Right atrium auricular region (tissue), 2 donors: ENCODE results near the gene TRMT1. TPM values are rescaled to one million over a fixed set of nuclear protein-coding genes. Genes with fewer than 3 reads are reported as not detected.

Source experiments
- DNase-seq: peaks from one replicate; pipeline ENCODE4 v3.0.0-alpha.2; 2019; ENCODE audit warnings: low spot score
- H3K27ac ChIP-seq, 2 donors: fragments of 200-600 bp; sonication (generic); 1 replicate in 1 of 2; 2 replicates in 1 of 2; pipeline ENCODE4 v1.5.1; 2016 to 2019
- H3K27me3 ChIP-seq, 2 donors: fragments of 200-600 bp; sonication (generic); one replicate each; pipeline versions ENCODE4 v1.5.1 to v1.6.0; 2017 to 2019
- H3K36me3 ChIP-seq: fragments of 200-600 bp; sonication (generic); one replicate; pipeline ENCODE4 v1.5.1; 2016
- H3K4me1 ChIP-seq, 2 donors: fragments of 200-600 bp; sonication (generic); one replicate each; pipeline versions ENCODE4 v1.5.1 to v1.6.0; 2017 to 2019
- H3K4me3 ChIP-seq, 2 donors: fragments of 200-600 bp; sonication (generic); 1 replicate in 1 of 2; 2 replicates in 1 of 2; pipeline ENCODE4 v1.5.1; 2017 to 2019; ENCODE audit warnings: mild to moderate bottlenecking in 1 of 2, moderate library complexity in 1 of 2
- H3K9me3 ChIP-seq, 2 donors: fragments of 200-600 bp; sonication (generic); one replicate each; pipeline ENCODE4 v1.5.1; 2019
- total RNA-seq, 2 donors: library from RNA; depleted of rRNA; stranded (reverse); fragments of >200 nt; gene quantifications; one replicate each; pipeline ENCODE4 v1.1.0, GENCODE V29; 2016
- TF ChIP-seq, protein P1 (sequence below), 2 donors: fragments of 200-600 bp; sonication (generic); IDR thresholded peaks; one replicate each; pipeline ENCODE4 v1.5.1; 2019; ENCODE audit warnings: antibody characterized with exemption in 2 of 2

Gene TRMT1
- total RNA-seq, 2 donors from 2014 or later: 13.6 to 15.0 TPM

DNA sequence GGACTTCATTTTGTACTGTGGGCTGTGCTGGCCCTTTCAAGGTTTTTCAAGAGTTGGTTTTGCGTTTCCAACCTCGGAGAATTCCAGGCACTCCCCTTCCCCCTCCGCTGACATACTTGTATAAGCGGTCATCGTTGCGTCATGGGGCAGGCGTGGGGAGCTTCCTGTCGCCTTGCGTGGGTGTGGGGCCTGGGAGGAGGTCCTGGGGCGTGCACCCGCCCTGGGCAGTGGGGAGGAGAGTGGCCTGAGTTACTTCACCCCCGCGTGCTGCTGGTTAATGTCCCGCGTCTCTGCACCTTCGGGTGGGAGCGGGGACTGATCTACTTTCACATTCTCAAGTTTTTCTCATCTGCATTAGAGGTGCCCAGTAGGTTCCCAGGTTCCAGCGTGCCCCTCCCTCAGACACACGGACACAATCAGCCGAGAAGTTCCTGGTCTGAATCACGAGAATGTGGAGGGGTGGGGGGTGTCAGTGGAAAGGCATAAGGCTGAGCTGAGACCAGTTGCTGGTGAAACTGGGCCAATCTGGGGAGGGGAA lies 37.8 kb upstream of the TRMT1 start:
- peak; percentile 97 for DNase-seq
- H3K9me3 ChIP-seq: no peaks in the 10 kb centered on the region
- no peaks in the 10 kb centered on the region for H3K27me3 ChIP-seq
- TF ChIP-seq, protein P1, sequence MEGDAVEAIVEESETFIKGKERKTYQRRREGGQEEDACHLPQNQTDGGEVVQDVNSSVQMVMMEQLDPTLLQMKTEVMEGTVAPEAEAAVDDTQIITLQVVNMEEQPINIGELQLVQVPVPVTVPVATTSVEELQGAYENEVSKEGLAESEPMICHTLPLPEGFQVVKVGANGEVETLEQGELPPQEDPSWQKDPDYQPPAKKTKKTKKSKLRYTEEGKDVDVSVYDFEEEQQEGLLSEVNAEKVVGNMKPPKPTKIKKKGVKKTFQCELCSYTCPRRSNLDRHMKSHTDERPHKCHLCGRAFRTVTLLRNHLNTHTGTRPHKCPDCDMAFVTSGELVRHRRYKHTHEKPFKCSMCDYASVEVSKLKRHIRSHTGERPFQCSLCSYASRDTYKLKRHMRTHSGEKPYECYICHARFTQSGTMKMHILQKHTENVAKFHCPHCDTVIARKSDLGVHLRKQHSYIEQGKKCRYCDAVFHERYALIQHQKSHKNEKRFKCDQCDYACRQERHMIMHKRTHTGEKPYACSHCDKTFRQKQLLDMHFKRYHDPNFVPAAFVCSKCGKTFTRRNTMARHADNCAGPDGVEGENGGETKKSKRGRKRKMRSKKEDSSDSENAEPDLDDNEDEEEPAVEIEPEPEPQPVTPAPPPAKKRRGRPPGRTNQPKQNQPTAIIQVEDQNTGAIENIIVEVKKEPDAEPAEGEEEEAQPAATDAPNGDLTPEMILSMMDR (IDR thresholded peaks at IDR 0.05): no peak
- H3K4me1 ChIP-seq: peaks cover 0 to 40% of the 10 kb centered on the region in 2 donors
- peak overlapping the region; percentile 80 to 95 for H3K4me3 ChIP-seq
- no peaks in the 10 kb centered on the region for H3K36me3 ChIP-seq
- H3K27ac ChIP-seq: peak overlapping the region; percentile 99

DNA sequence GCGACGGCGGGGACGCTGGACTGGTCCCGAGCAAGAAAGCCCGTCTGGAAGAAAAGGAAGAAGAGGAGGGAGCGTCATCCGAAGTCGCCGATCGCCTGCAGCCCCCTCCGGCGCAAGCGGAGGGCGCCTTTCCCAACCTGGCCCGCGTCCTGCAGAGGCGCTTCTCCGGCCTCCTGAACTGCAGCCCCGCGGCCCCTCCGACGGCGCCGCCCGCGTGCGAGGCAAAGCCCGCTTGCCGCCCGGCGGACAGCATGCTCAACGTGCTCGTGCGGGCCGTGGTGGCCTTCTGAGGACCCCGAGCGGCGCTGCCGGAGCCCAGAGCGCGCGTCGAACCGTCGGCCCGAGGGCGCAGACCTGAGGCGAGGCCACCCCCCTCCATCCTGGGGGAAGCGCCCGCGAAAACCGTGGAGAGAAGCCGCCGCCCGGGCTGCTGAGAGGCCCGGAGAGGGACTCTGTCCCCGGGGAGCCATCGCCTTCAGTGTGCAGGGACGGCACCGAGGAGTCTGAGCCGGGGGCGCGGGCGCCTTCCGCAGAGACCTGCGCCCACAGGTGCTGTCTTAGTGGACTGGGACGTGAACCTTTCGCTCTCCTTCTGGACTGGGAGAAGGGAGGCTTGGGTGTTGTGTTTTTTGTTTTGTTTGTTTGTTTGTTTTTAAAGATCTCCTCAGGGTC lies 37.2 kb upstream of the TRMT1 start:
- no peaks in the 10 kb centered on the region for H3K27me3 ChIP-seq
- TF ChIP-seq, protein P1 (IDR thresholded peaks at IDR 0.05): no peak

DNA sequence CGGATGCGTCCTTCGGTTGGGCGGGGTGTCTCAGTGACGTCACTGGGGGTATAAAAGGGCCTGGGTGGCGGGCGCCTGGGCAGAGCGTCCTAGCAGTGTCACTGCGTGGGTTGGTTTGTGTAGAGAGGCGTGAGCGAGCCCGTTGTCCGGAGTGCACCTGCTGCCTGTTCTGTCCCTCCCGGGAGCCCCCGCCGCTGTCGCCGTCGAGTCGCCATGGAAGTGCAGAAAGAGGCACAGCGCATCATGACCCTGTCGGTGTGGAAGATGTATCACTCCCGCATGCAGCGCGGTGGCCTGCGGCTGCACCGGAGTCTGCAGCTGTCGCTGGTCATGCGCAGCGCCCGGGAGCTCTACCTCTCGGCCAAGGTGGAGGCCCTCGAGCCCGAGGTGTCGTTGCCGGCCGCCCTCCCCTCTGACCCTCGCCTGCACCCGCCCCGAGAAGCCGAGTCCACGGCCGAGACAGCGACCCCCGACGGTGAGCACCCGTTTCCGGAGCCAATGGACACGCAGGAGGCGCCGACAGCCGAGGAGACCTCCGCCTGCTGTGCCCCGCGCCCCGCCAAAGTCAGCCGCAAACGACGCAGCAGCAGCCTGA lies 36.5 kb upstream of the TRMT1 start:
- peaks cover 0 to 49% of the 10 kb centered on the region in 2 donors for H3K4me1 ChIP-seq

More for the DNA sequence above, 37.2 kb upstream of the TRMT1 start:
- Histone ChIP-seq H3K9me3 (no peaks in the 10 kb centered on the region), H3K36me3 (no peaks in the 10 kb centered on the region), H3K4me1 (peaks cover 0 to 46% of the 10 kb centered on the region in 2 donors), H3K27ac (peak overlapping the region; percentile 99), H3K4me3 (peak overlapping the region; percentile 80 to 95)
- DNase-seq: no peak

DNA sequence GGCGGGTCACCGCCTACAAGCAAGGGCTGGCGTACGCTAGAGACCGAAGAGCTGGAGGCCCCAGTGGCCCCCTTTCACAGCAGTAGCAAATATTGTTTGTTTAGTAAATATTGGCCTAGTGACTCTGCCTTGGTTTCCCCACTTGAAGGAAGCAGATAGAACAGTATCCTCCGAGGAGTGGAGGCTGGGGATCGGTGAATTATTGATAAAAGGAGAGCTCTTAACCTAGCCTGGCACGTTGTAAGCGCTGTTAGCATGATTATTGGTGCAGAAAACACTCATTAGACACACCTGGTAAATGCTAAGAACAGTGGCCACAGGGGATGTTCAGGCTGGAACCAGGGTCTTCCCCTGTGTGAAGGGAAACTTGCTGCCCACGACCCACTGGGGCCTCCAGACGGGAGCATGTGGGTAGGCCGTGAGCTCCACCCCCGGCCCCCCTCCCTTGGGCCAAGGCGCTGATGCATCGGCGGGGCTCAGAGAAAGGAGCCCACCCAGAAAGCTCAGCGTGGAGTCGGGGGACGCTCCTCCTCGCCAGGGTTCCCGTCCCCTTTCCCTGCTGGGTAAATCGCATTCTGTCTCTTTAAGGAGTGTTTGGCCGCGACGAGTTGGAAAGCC lies 35.9 kb upstream of the TRMT1 start:
- no peaks in the 10 kb centered on the region for H3K27me3 ChIP-seq
- no peaks in the 10 kb centered on the region for H3K36me3 ChIP-seq
- peak overlapping the region; percentile 80 to 95 for H3K4me3 ChIP-seq
- peak overlapping the region; percentile 99 for H3K27ac ChIP-seq
- H3K4me1 ChIP-seq: peaks cover 0 to 49% of the 10 kb centered on the region in 2 donors
- TF ChIP-seq, protein P1 (IDR thresholded peaks at IDR 0.05): no peak
- no peak for DNase-seq
- H3K9me3 ChIP-seq: no peaks in the 10 kb centered on the region

More for the DNA sequence above, 36.5 kb upstream of the TRMT1 start:
- H3K9me3 ChIP-seq: no peaks in the 10 kb centered on the region
- no peaks in the 10 kb centered on the region for H3K36me3 ChIP-seq
- peak overlapping the region; percentile 99 for H3K27ac ChIP-seq
- no peaks in the 10 kb centered on the region for H3K27me3 ChIP-seq
- TF ChIP-seq, protein P1 (IDR thresholded peaks at IDR 0.05): peak in 1 of 2 donors; percentile 46
- H3K4me3 ChIP-seq: peak overlapping the region; percentile 80 to 95
- DNase-seq: peak; percentile 98

DNA sequence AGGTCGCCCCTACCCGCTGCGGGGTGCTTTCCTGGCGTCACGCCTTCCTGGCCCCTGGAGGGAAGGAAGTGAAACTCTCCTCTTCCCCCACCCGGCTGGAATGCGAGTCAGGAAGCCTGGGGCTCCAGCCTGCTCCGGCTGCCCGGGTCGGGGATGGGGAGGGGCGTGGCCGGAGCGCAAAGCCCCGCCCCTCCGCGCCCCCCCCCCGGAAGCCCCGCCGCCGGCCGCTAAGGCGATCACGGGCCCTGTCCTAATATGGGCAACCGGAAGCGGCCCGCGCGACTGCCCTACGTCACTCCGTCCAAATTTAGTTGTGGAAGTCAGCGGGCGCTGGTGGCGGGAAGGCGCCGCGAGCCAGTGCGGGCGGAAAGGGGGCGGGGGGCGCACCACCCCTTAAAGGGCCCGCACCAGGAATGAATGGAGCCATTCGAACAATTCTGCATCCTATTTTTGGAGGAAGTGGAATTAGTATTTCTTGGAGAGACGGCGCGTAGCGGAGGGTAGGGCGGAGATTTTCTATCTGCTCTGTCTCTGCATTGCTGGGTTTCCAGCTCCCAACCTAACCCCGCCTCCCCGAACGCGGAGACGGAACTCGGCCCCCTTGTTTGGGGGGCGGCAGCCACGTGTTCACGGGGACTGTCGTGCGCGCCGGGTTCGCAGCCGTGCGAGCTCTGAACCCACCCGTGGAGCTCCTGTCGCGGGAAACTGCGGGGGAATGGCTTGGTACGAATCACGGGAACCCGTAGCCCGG lies 35.2 kb upstream of the TRMT1 start:
- H3K36me3 ChIP-seq: no peaks in the 10 kb centered on the region
- TF ChIP-seq, protein P1 (IDR thresholded peaks at IDR 0.05): peak in 1 of 2 donors; percentile 10
- H3K4me3 ChIP-seq: peak overlapping the region; percentile 95
- H3K27me3 ChIP-seq: no peaks in the 10 kb centered on the region
- peak overlapping the region; percentile 99 for H3K27ac ChIP-seq
- peak; percentile 99 for DNase-seq
- H3K4me1 ChIP-seq: peaks cover 0 to 49% of the 10 kb centered on the region in 2 donors
- H3K9me3 ChIP-seq: no peaks in the 10 kb centered on the region
